Small intestine (tissue), 7 donors: ENCODE measurements around the gene GAPVD1. TPM values are rescaled to one million over a fixed set of nuclear protein-coding genes. Genes with fewer than 3 reads are reported as not detected.
"Not testable (repeated sequence)": the region's sequence is repeated elsewhere in the genome, so short reads cannot be mapped to it uniquely, and the experiment has no call there.

Experiments
- DNase-seq, 2 donors: peaks; one replicate each; pipeline versions ENCODE4 v3.0.0 to v3.0.0-alpha.2; 2013
- FAIRE-seq: peaks from 2 replicates; lab custom pipeline; 2012; peaks lifted over from hg19 to GRCh38; lab: Jason Lieb, UNC
- H3K27ac ChIP-seq, 3 donors: one replicate each; pipeline ENCODE4 v1.5.1; 2013; ENCODE audit warnings: low read length in 2 of 3, mild to moderate bottlenecking in 2 of 3, control low read depth in 1 of 3, inconsistent platforms in 1 of 3, low read depth in 1 of 3, moderate library complexity in 1 of 3
- H3K27me3 ChIP-seq, 3 donors: one replicate each; pipeline ENCODE4 v1.6.1; 2013; ENCODE audit warnings: low read length in 3 of 3, inconsistent platforms in 1 of 3; ENCODE audit not compliant: control insufficient read depth in 3 of 3, insufficient read depth in 3 of 3
- H3K36me3 ChIP-seq, 3 donors: one replicate each; pipeline ENCODE4 v1.6.1; 2013; ENCODE audit warnings: low read length in 3 of 3, inconsistent platforms in 1 of 3, low read depth in 1 of 3, mild to moderate bottlenecking in 1 of 3, moderate library complexity in 1 of 3; ENCODE audit not compliant: control insufficient read depth in 3 of 3, insufficient read depth in 2 of 3
- H3K4me1 ChIP-seq, 3 donors: one replicate each; pipeline ENCODE4 v1.6.1; 2013; ENCODE audit warnings: low read length in 2 of 3, inconsistent platforms in 1 of 3, low read depth in 1 of 3, mild to moderate bottlenecking in 1 of 3, moderate library complexity in 1 of 3; ENCODE audit not compliant: control insufficient read depth in 3 of 3, insufficient read depth in 2 of 3
- H3K4me3 ChIP-seq, 3 donors: one replicate each; pipeline ENCODE4 v1.5.1; 2013; ENCODE audit warnings: low read length in 3 of 3, control low read depth in 1 of 3, inconsistent platforms in 1 of 3, low read depth in 1 of 3, mild to moderate bottlenecking in 1 of 3, moderate library complexity in 1 of 3
- H3K9me3 ChIP-seq, 2 donors: one replicate each; pipeline ENCODE4 v1.6.1; 2013; ENCODE audit warnings: low read depth in 1 of 2, low read length in 1 of 2; ENCODE audit not compliant: control insufficient read depth in 2 of 2, insufficient read depth in 1 of 2
- WGBS, 3 donors: extraction: QIAGEN DNeasy Blood & Tissue Kit; methylation state at CpG; one replicate each; pipeline ENCODE4 v1.1.7; 2013; 5-methylcytosine and 5-hydroxymethylcytosine counted together
- polyA plus RNA-seq, 4 donors: library from polyadenylated mRNA; stranded (reverse) in 3 of 4; unstranded in 1 of 4; fragments of 200-250 nt in 3 of 4; fragments of 120-200 nt in 1 of 4; gene quantifications; one replicate each; pipeline versions ENCODE4 v1.2.1 to v1.2.3, GENCODE V29; 2013
- donor health status: healthy with polysubstance abuse.
- donor health status: control.
- donor health status: control.
- donor health status: Bipolar disorder and iron deficiency.
- donor health status: healthy.

Gene GAPVD1
- polyA plus RNA-seq, 4 donors = 4.6 to 25.2 (median 7.1) TPM

DNA sequence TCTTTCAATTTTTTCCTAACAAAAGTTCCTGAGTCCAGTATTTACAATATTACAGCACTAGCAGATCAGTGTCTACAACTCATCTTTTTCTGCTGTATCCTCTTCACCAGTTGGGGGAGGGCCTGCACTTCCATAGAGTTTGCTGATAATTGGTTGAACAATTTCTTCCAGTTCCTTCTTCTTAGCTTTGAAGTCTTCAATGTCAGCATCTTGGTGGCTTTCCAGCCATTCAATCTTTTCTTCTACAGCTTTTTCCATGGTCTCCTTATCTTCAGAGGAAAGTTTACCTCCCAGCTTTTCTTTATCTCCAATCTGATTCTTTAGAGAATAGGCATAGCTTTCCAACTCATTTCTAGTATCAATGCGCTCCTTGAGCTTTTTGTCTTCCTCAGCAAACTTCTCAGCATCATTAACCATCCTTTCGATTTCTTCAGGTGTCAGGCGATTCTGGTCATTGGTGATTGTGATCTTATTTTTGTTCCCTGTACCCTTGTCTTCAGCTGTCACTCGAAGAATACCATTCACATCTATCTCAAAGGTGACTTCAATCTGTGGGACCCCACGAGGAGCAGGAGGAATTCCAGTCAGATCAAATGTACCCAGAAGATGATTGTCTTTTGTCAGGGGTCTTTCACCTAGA, 25.0 kb upstream of the GAPVD1 start:
- H3K4me1 ChIP-seq = peaks cover 5 to 12% (median 8%) of the 10 kb centered on the region in 3 donors
- WGBS, 3 donors = 50 to 71% (median 54%) methylated on average over 5 of the region's 5 CpGs
- not testable (repeated sequence) for H3K27me3 ChIP-seq, FAIRE-seq, H3K27ac ChIP-seq, DNase-seq, H3K9me3 ChIP-seq
- peak overlapping the region in 1 of 3 donors; percentile 20 for H3K4me3 ChIP-seq
- H3K36me3 ChIP-seq = peaks cover 13 to 42% (median 23%) of the 10 kb centered on the region in 3 donors

DNA sequence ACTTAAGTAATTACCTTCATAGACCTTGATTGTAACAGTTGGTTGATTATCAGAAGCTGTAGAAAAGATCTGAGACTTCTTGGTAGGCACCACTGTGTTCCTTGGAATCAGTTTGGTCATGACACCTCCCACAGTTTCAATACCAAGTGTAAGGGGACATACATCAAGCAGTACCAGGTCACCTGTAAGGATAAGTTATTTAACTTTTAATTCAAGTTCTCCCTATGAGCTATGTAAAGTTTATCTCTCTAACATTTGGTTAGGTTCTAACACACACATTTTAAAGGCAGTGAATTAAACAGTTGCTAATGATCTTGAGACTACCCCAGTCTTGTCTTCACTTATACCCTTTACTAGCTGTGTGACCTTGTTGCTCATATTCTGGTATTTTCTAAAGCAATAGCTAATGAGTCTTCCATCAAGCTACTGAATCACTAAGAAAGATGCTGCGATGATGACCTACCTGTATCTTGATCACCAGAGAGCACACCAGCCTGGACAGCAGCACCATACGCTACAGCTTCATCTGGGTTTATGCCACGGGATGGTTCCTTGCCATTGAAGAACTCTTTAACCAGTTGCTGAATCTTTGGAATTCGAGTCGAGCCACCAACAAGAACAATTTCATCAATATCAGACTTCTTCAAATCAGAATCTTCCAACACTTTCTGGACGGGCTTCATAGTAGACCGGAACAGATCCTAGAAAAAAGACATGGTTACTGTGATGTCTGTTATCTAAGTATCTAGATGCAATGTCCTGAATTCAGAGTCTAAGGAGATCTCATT, 23.3 kb upstream of the GAPVD1 start:
- H3K36me3 ChIP-seq = peaks cover 13 to 37% (median 23%) of the 10 kb centered on the region in 3 donors
- DNase-seq (no peak), FAIRE-seq (no peak)
- H3K27ac ChIP-seq = no peak overlapping the region
- no peaks in the 10 kb centered on the region for H3K27me3 ChIP-seq
- peaks cover 5 to 17% (median 8%) of the 10 kb centered on the region in 3 donors for H3K4me1 ChIP-seq
- 67 to 75% (median 72%) methylated on average over 7 of the region's 7 CpGs for WGBS, 3 donors
- no peaks in the 10 kb centered on the region for H3K9me3 ChIP-seq
- H3K4me3 ChIP-seq = peak overlapping the region in 2 of 3 donors; percentile 70 to 95

DNA sequence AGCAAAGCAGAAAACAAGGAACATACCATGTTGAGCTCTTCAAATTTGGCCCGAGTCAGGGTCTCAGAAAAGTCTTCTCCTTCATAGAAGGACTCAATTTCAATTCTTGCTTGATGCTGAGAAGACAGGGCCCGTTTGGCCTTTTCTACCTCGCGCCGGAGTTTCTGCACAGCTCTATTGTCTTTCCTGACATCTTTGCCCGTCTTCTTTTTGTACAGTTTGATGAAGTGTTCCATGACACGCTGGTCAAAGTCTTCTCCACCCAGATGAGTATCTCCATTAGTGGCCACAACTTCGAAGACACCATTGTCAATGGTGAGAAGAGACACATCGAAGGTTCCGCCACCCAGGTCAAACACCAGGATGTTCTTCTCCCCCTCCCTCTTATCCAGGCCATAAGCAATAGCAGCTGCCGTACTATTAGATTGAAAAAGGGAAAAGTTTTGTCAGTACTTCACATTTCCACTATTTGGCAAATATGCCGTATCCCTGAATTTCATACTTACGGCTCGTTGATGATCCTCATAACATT, 22.6 kb upstream of the GAPVD1 start:
- H3K27me3 ChIP-seq = no peaks in the 10 kb centered on the region
- H3K27ac ChIP-seq = no peak overlapping the region
- peaks cover 13 to 36% (median 23%) of the 10 kb centered on the region in 3 donors for H3K36me3 ChIP-seq
- WGBS, 3 donors = 62 to 74% (median 69%) methylated on average over 14 of the region's 14 CpGs
- DNase-seq (no peak), FAIRE-seq (no peak)
- H3K4me1 ChIP-seq = peaks cover 5 to 17% (median 8%) of the 10 kb centered on the region in 3 donors
- no peaks in the 10 kb centered on the region for H3K9me3 ChIP-seq
- H3K4me3 ChIP-seq = peak overlapping the region in 2 of 3 donors; percentile 70 to 95

DNA sequence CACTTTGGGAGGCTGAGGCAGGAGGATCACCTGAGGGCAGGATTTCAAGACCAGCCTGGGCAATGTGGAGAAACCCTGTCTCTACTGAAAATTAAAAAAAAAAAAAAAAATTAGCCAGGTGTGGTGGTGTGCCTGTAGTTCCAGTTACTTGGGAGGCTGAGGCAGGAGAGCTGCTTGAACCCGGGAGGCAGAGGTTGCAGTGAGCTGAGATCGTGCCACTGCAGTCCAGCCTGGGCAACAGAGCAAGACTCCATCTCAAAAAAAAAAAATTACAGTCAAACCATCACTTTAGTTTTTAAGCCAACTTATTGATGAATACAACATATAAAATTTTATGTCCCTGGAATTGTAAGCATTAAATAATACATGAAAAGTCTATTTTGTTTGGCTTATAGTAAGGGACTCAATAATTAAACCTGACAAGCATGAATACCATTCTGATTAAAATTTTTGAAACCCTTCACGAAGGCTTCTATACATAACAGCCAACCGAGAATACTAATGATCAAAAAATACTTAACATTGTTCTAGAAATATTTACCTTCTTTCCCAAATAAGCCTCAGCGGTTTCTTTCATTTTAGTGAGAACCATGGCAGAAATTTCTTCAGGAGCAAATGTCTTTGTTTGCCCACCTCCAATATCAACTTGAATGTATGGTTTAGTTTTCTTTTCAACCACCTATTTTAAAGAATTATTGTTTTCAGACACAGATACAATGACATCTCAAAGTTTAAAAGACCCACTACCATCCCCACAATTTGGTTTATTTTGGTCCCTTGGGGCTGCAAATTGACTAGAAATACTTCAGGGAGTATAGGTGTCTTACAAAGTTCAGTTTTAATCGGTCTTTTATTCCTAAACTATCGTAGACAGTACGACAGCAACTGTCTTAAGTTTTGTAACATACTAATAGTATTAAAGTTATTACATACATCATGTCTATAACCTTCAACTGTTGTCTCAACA, 21.7 kb upstream of the GAPVD1 start:
- H3K36me3 ChIP-seq = peaks cover 11 to 31% (median 23%) of the 10 kb centered on the region in 3 donors
- WGBS, 3 donors = 3 to 12% (median 6%) methylated on average over 8 of the region's 8 CpGs
- FAIRE-seq (no peak), DNase-seq (no peak)
- H3K27me3 ChIP-seq = no peaks in the 10 kb centered on the region
- H3K27ac ChIP-seq = peak overlapping the region in 2 of 3 donors; percentile 83 to 97
- peak overlapping the region; percentile 70 to 97 (median 95) for H3K4me3 ChIP-seq
- no peaks in the 10 kb centered on the region for H3K9me3 ChIP-seq
- H3K4me1 ChIP-seq = peaks cover 5 to 17% (median 8%) of the 10 kb centered on the region in 3 donors

DNA sequence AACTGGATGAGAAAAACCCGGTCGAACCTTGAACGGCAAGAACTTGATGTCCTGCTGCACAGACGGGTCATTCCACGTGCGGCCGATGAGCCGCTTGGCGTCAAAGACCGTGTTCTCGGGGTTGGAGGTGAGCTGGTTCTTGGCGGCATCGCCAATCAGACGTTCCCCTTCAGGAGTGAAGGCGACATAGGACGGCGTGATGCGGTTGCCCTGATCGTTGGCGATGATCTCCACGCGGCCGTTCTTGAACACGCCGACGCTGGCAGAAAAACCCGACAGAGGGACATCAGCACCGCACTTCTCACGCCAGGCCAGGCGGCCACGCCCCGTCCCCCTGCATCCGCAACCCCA, 21.0 kb upstream of the GAPVD1 start:
- FAIRE-seq = no peak
- H3K4me1 ChIP-seq = peaks cover 5 to 17% (median 8%) of the 10 kb centered on the region in 3 donors
- DNase-seq = peak in 1 of 2 donors; percentile 61

DNA sequence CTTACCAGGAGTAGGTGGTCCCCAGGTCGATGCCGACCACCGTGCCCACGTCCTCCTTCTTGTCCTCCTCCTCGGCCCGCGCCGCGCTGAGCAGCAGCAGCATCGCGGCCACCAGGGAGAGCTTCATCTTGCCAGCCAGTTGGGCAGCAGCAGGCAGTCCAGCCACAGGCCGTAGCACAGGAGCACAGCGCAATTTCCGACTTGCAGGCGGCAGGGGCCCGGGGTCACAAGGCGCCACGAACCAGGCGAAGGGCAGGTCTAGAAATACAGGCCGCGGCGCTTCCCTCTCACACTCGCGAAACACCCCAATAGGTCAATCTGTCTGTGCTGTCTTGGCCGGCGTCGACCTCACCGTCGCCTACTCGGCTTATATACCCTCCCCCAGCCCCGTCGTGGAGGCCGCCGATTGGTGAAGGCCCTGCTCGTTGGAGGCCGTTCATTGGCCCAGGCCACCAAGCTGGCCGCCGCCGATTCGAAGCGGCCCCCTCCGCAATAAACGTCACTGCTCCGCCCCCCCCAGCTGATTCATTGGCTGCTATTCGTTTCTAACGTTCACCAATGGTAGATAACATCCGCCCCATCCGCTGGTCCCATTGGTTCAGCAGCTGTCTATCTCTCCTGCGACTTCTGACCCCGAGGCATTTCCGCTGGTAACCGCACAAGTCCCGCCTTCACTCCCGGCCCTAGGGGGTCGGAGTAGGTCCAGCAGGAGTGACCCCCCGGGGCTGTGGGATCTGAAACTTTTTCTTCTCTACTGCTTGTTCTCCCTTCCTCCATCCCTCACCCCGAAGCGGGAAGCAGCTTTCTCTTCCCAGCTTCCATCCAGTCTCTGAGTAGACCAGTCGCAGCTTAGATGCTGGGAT, 20.4 kb upstream of the GAPVD1 start, which contains the start of gene HSPA5:
HSPA5 (minus strand) TSS at position 344 of the 863 bp plus-strand sequence; CDS start at position 127, 217 bp downstream.
- Histone ChIP-seq H3K27ac (peak within 1 kb of the TSS; percentile 95 to 98 (median 97)), H3K4me1 (peaks cover 2 to 17% (median 8%) of the 10 kb centered on the region in 3 donors), H3K9me3 (no peaks in the 10 kb centered on the region), H3K4me3 (peak within 1 kb of the TSS; percentile 74 to 97 (median 95)), H3K27me3 (no peaks in the 10 kb centered on the region), H3K36me3 (peaks cover 9 to 26% (median 15%) of the 10 kb centered on the region in 3 donors)
- DNase-seq (peak; percentile 100), FAIRE-seq (no peak)
- WGBS, 3 donors = 0 to 1% (median 0%) methylated on average over 55 to 59 of the region's 59 CpGs

More for the DNA sequence above, 21.0 kb upstream of the GAPVD1 start:
- peaks cover 11 to 29% (median 18%) of the 10 kb centered on the region in 3 donors for H3K36me3 ChIP-seq
- H3K27ac ChIP-seq = peak overlapping the region; percentile 72 to 97 (median 83)
- 0 to 1% (median 1%) methylated on average over 33 of the region's 33 CpGs for WGBS, 3 donors
- H3K4me3 ChIP-seq = peak overlapping the region; percentile 70 to 97 (median 95)
- no peaks in the 10 kb centered on the region for H3K27me3 ChIP-seq
- H3K9me3 ChIP-seq = no peaks in the 10 kb centered on the region
